Measurements from ENCODE around the gene AAMP. TPM values are rescaled to one million over a fixed set of nuclear protein-coding genes. Genes with fewer than 3 reads are reported as not detected.
A peak's percentile ranks its signal among the peaks of the same experiment; 100 is the strongest.

AAMP gene
- total RNA-seq, 1 donor from 2014 or later: 59.9 TPM

GRCh38 chr2:218238887-218239286, 31.1 kb downstream of the AAMP start:
- DNase-seq (ENCODE audit: low spot score) (no peak), ATAC-seq (no peak)
- intact Hi-C loops (cut with DNase I): no loop called here

- ATAC-seq: no peak
- intact Hi-C loops (cut with DNase I): no loop called here
- no peak for DNase-seq (ENCODE audit: low spot score)
These were observed 33.1 kb downstream of the AAMP start for GRCh38 chr2:218236829-218237228.

- intact Hi-C loops (cut with DNase I): no loop called here
- DNase-seq (ENCODE audit: low spot score): no peak
- ATAC-seq: no peak
These were observed 34.9 kb downstream of the AAMP start for GRCh38 chr2:218235017-218235416.

GRCh38 chr2:218234521-218234920, 35.4 kb downstream of the AAMP start:
- intact Hi-C loops (cut with DNase I): no loop called here
- DNase-seq (ENCODE audit: low spot score): no peak
- ATAC-seq: no peak

- DNase-seq (ENCODE audit: low spot score): no peak
- intact Hi-C loops (cut with DNase I): no loop called here
- ATAC-seq: peak; percentile 56
These were observed 36.4 kb downstream of the AAMP start for GRCh38 chr2:218233543-218233942.

GRCh38 chr2:218230882-218231281, 39.1 kb downstream of the AAMP start:
- intact Hi-C loops (cut with DNase I): no loop called here
- DNase-seq (ENCODE audit: low spot score): no peak
- ATAC-seq: no peak

GRCh38 chr2:218229851-218230250, 40.1 kb downstream of the AAMP start:
- no peak for ATAC-seq
- DNase-seq (ENCODE audit: low spot score): no peak
- intact Hi-C loops (cut with DNase I): no loop called here

- peak; percentile 67 for ATAC-seq
- DNase-seq (ENCODE audit: low spot score): no peak
- intact Hi-C loops (cut with DNase I): no loop called here
These were observed 40.7 kb downstream of the AAMP start for GRCh38 chr2:218229239-218229638.

- intact Hi-C loops (cut with DNase I): no loop called here
These were observed 41.4 kb downstream of the AAMP start for GRCh38 chr2:218228366-218229090.

GRCh38 chr2:218226903-218227302, 43.0 kb downstream of the AAMP start:
- ATAC-seq: no peak
- intact Hi-C loops (cut with DNase I): no loop called here

More at GRCh38 chr2:218228366-218229090, 41.4 kb downstream of the AAMP start:
- no peak for DNase-seq (ENCODE audit: low spot score)
- ATAC-seq: no peak

GRCh38 chr2:218224186-218224585, 45.8 kb downstream of the AAMP start:
- intact Hi-C loops (cut with DNase I): no loop called here
- DNase-seq (ENCODE audit: low spot score) (no peak), ATAC-seq (no peak)

More at GRCh38 chr2:218226903-218227302, 43.0 kb downstream of the AAMP start:
- DNase-seq (ENCODE audit: low spot score): no peak

GRCh38 chr2:218223046-218223445, 46.9 kb downstream of the AAMP start:
- intact Hi-C loops (cut with DNase I): no loop called here
- no peak for ATAC-seq

GRCh38 chr2:218221000-218221399, 48.9 kb downstream of the AAMP start:
- DNase-seq (ENCODE audit: low spot score) (no peak), ATAC-seq (no peak)
- intact Hi-C loops (cut with DNase I): no loop called here

More at GRCh38 chr2:218223046-218223445, 46.9 kb downstream of the AAMP start:
- DNase-seq (ENCODE audit: low spot score): no peak

GRCh38 chr2:218219934-218220333, 50.0 kb downstream of the AAMP start:
- DNase-seq (ENCODE audit: low spot score): no peak
- ATAC-seq: no peak
- intact Hi-C loops (cut with DNase I): no loop called here

GRCh38 chr2:218218268-218219185, 51.4 kb downstream of the AAMP start:
- DNase-seq (ENCODE audit: low spot score) (no peak), ATAC-seq (no peak)
- intact Hi-C loops (cut with DNase I): no loop called here

- peak; percentile 67 for ATAC-seq
- intact Hi-C loops (cut with DNase I): no loop called here
- peak; percentile 80 for DNase-seq (ENCODE audit: low spot score)
These were observed 52.3 kb downstream of the AAMP start for GRCh38 chr2:218217360-218218267.

- intact Hi-C loops (cut with DNase I): no loop called here
- ATAC-seq (peak; percentile 98), DNase-seq (ENCODE audit: low spot score) (peak; percentile 97)
These were observed 53.1 kb downstream of the AAMP start, which contains the start of gene ARPC2 for GRCh38 chr2:218216674-218217359. TSS of gene ARPC2 (plus strand) at chr2:218217189. CDS start at chr2:218217471, 282 bp downstream.

- DNase-seq (ENCODE audit: low spot score): peak; percentile 62
- peak; percentile 18 for ATAC-seq
- intact Hi-C loops (cut with DNase I): no loop called here
These were observed 53.6 kb downstream of the AAMP start for GRCh38 chr2:218216336-218216673.

Data from sciatic nerve (tissue), 2 donors.